ENCODE measurements around the gene KANSL1.
"Not testable (repeated sequence)": the region's sequence is repeated elsewhere in the genome, so short reads cannot be mapped to it uniquely, and the experiment has no call there.

Gene KANSL1

GRCh38 chr17:46031920-46032319 is 161.3 kb downstream of the KANSL1 start:
- no peak for DNase-seq

GRCh38 chr17:46031440-46031839 is 161.8 kb downstream of the KANSL1 start:
- DNase-seq: no peak

GRCh38 chr17:46030752-46031151 is 162.5 kb downstream of the KANSL1 start:
- no peak for DNase-seq

- DNase-seq: no peak
Observed at GRCh38 chr17:46029627-46030026, 163.6 kb downstream of the KANSL1 start.

GRCh38 chr17:46028981-46029565 is 164.2 kb downstream of the KANSL1 start:
- no peak for DNase-seq

- DNase-seq: no peak
Observed at GRCh38 chr17:46028374-46028773, 164.9 kb downstream of the KANSL1 start.

- DNase-seq: no peak
Observed at GRCh38 chr17:46027976-46028325, 165.3 kb downstream of the KANSL1 start.

GRCh38 chr17:46027048-46027975 is 165.9 kb downstream of the KANSL1 start:
- DNase-seq: no peak

- DNase-seq: no peak
Observed at GRCh38 chr17:46026166-46027047, 166.8 kb downstream of the KANSL1 start.

GRCh38 chr17:46025510-46026165 is 167.6 kb downstream of the KANSL1 start:
- no peak for DNase-seq

- DNase-seq: no peak
Observed at GRCh38 chr17:46025060-46025459, 168.2 kb downstream of the KANSL1 start.

- DNase-seq: no peak
Observed at GRCh38 chr17:46024590-46024989, 168.6 kb downstream of the KANSL1 start.

GRCh38 chr17:46023783-46024388 is 169.3 kb downstream of the KANSL1 start:
- no peak for DNase-seq

- DNase-seq: not testable (repeated sequence)
Observed at GRCh38 chr17:46023366-46023765, 169.9 kb downstream of the KANSL1 start.

GRCh38 chr17:46020998-46021397 is 172.2 kb downstream of the KANSL1 start:
- no peak for DNase-seq

- peak; percentile 41 for DNase-seq
Observed at GRCh38 chr17:46020023-46020761, 173.0 kb downstream of the KANSL1 start.

- DNase-seq: not testable (repeated sequence)
Observed at GRCh38 chr17:46019408-46019925, 173.8 kb downstream of the KANSL1 start.

- no peak for DNase-seq
Observed at GRCh38 chr17:46013502-46014165, 179.6 kb downstream of the KANSL1 start.

GRCh38 chr17:46013127-46013501 is 180.1 kb downstream of the KANSL1 start:
- no peak for DNase-seq

- DNase-seq: no peak
Observed at GRCh38 chr17:46012506-46013079, 180.6 kb downstream of the KANSL1 start.

Data from stimulated activated CD4-positive, alpha-beta T cell treated with anti-CD3 and anti-CD28 coated beads, Interleukin-4, amount 100 ng/mL, for 1 hour (primary cell).